Measurements from ENCODE around the gene SKAP1. TPM values are rescaled to one million over a fixed set of nuclear protein-coding genes. Genes with fewer than 3 reads are reported as not detected.

SKAP1 gene
- total RNA-seq, 1 donor from 2014 or later, result not detected

- no peaks in the 10 kb centered on the region for H3K36me3 Mint-ChIP-seq (ENCODE audit: unreplicated experiment)
- no peak overlapping the region for H3K4me3 Mint-ChIP-seq (ENCODE audit: unreplicated experiment)
- no peak overlapping the region for H3K27ac Mint-ChIP-seq (ENCODE audit: unreplicated experiment)
- TF ChIP-seq, protein P1, sequence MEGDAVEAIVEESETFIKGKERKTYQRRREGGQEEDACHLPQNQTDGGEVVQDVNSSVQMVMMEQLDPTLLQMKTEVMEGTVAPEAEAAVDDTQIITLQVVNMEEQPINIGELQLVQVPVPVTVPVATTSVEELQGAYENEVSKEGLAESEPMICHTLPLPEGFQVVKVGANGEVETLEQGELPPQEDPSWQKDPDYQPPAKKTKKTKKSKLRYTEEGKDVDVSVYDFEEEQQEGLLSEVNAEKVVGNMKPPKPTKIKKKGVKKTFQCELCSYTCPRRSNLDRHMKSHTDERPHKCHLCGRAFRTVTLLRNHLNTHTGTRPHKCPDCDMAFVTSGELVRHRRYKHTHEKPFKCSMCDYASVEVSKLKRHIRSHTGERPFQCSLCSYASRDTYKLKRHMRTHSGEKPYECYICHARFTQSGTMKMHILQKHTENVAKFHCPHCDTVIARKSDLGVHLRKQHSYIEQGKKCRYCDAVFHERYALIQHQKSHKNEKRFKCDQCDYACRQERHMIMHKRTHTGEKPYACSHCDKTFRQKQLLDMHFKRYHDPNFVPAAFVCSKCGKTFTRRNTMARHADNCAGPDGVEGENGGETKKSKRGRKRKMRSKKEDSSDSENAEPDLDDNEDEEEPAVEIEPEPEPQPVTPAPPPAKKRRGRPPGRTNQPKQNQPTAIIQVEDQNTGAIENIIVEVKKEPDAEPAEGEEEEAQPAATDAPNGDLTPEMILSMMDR (IDR thresholded peaks at IDR 0.05; ENCODE audit: partially characterized antibody, unreplicated experiment), result no peak
- peaks cover 4% of the 10 kb centered on the region for H3K27me3 Mint-ChIP-seq (ENCODE audit: unreplicated experiment)
- DNase-seq, result no peak
- peaks cover 2% of the 10 kb centered on the region for H3K9me3 Mint-ChIP-seq (ENCODE audit: unreplicated experiment)
- H3K4me1 Mint-ChIP-seq (ENCODE audit: low read depth, unreplicated experiment), result peaks cover 2% of the 10 kb centered on the region
Measured at GRCh38 chr17:48276776-48277175, 153.2 kb downstream of the SKAP1 start.

DNA sequence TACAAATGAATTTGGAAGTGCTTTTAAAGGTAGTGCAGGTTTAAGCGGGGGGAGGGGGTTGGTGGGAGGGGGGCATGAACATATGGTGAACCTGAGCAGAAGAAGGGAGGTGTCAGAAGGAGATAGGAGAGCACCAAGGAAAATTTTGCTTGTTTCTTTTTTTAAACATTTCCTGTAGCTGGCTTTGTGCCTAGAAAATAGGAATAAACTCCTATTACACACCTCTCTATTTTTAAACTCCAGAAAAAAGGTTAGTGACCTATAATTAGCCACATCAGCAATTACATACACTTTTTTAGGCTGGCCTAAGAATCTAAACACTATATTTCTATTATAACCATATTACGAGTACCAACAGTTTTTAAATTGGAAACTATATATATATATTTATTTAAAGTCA lies 159.1 kb downstream of the SKAP1 start:
- Mint-ChIP-seq H3K4me1 (ENCODE audit: low read depth, unreplicated experiment) (no peaks in the 10 kb centered on the region), H3K9me3 (ENCODE audit: unreplicated experiment) (no peaks in the 10 kb centered on the region), H3K36me3 (ENCODE audit: unreplicated experiment) (no peaks in the 10 kb centered on the region), H3K27ac (ENCODE audit: unreplicated experiment) (no peak overlapping the region), H3K4me3 (ENCODE audit: unreplicated experiment) (no peak overlapping the region), H3K27me3 (ENCODE audit: unreplicated experiment) (peaks cover 4% of the 10 kb centered on the region)
- DNase-seq, result no peak
- TF ChIP-seq, protein P1 (IDR thresholded peaks at IDR 0.05; ENCODE audit: partially characterized antibody, unreplicated experiment), result no peak

- TF ChIP-seq, protein P1 (IDR thresholded peaks at IDR 0.05; ENCODE audit: partially characterized antibody, unreplicated experiment), result no peak
- H3K9me3 Mint-ChIP-seq (ENCODE audit: unreplicated experiment), result no peaks in the 10 kb centered on the region
- H3K36me3 Mint-ChIP-seq (ENCODE audit: unreplicated experiment), result no peaks in the 10 kb centered on the region
Measured at GRCh38 chr17:48269209-48269608, 160.8 kb downstream of the SKAP1 start.

GRCh38 chr17:48263731-48264035 lies 166.3 kb downstream of the SKAP1 start:
- Mint-ChIP-seq H3K27ac (ENCODE audit: unreplicated experiment) (no peak overlapping the region), H3K4me1 (ENCODE audit: low read depth, unreplicated experiment) (peaks cover 7% of the 10 kb centered on the region), H3K9me3 (ENCODE audit: unreplicated experiment) (no peaks in the 10 kb centered on the region), H3K4me3 (ENCODE audit: unreplicated experiment) (no peak overlapping the region), H3K36me3 (ENCODE audit: unreplicated experiment) (no peaks in the 10 kb centered on the region), H3K27me3 (ENCODE audit: unreplicated experiment) (no peaks in the 10 kb centered on the region)
- TF ChIP-seq, protein P1 (IDR thresholded peaks at IDR 0.05; ENCODE audit: partially characterized antibody, unreplicated experiment), result no peak
- DNase-seq, result no peak

More at GRCh38 chr17:48269209-48269608, 160.8 kb downstream of the SKAP1 start:
- Mint-ChIP-seq H3K27ac (ENCODE audit: unreplicated experiment) (no peak overlapping the region), H3K4me1 (ENCODE audit: low read depth, unreplicated experiment) (peaks cover 7% of the 10 kb centered on the region), H3K27me3 (ENCODE audit: unreplicated experiment) (no peaks in the 10 kb centered on the region), H3K4me3 (ENCODE audit: unreplicated experiment) (no peak overlapping the region)
- DNase-seq, result no peak

DNA sequence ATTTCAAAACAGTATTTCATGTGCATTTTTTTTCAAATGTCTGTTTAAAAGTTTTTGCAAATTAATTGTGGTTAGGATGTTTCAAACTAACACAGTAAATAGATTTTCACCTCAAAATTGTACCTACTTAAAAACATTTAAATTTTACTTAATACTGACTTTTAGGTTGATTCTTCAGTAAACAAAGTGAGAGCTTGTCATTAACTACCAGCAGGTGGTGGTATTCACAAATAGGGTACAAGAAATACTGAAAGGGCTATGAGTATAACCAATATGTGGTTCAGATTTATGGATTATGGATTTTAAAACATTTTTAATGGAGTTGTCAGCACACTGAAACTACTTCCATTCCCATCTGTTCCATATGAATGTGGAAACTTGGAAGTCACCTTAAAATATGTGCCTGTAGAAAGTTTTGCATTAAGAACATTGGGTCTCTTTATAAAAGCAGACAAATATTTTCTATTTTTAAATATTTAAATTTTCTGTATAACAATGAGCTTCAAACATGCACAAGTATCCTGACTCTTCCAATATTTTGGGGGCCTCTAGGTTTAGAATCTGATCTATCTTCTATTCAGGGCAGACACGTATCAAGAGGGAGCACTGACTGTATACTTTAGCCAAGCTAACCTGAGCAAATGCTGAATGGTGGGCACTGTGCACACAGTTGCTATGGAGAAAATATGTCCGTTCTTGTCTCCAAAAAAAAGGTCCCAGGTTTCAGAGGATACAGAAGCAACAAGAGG lies 166.9 kb downstream of the SKAP1 start:
- no peak for DNase-seq
- Mint-ChIP-seq H3K4me1 (ENCODE audit: low read depth, unreplicated experiment) (peaks cover 7% of the 10 kb centered on the region), H3K4me3 (ENCODE audit: unreplicated experiment) (no peak overlapping the region), H3K9me3 (ENCODE audit: unreplicated experiment) (no peaks in the 10 kb centered on the region), H3K36me3 (ENCODE audit: unreplicated experiment) (no peaks in the 10 kb centered on the region), H3K27me3 (ENCODE audit: unreplicated experiment) (no peaks in the 10 kb centered on the region), H3K27ac (ENCODE audit: unreplicated experiment) (no peak overlapping the region)
- TF ChIP-seq, protein P1 (IDR thresholded peaks at IDR 0.05; ENCODE audit: partially characterized antibody, unreplicated experiment), result no peak
